Dermis microvascular lymphatic vessel endothelial cell (primary cell): Measurements from ENCODE around the gene ANGPTL4. TPM values are rescaled to one million over a fixed set of nuclear protein-coding genes. Genes with fewer than 3 reads are reported as not detected.
"Not testable (repeated sequence)": the region's sequence is repeated elsewhere in the genome, so short reads cannot be mapped to it uniquely, and the experiment has no call there.

ENCODE experiments used
- DNase-seq, 2 donors: peaks; one replicate each; pipeline versions ENCODE4 v3.0.0 to v3.0.0-alpha.2; 2010; ENCODE audit warnings: low read depth in 2 of 2
- total RNA-seq: library from RNA; depleted of rRNA; stranded (reverse); fragments of >200 nt; gene quantifications from 2 replicates; pipeline ENCODE4 v1.2.1, GENCODE V29; 2014

ANGPTL4 gene
- total RNA-seq, 1 donor from 2014 or later = 1.0 TPM

GRCh38 chr19:8389891-8390616, 26.1 kb downstream of the ANGPTL4 start, which contains the start of gene RAB11B:
Gene RAB11B (plus strand): TSS chr19:8390360. CDS start chr19:8390417, 57 bp downstream.
- peak; percentile 100 for DNase-seq

DNA sequence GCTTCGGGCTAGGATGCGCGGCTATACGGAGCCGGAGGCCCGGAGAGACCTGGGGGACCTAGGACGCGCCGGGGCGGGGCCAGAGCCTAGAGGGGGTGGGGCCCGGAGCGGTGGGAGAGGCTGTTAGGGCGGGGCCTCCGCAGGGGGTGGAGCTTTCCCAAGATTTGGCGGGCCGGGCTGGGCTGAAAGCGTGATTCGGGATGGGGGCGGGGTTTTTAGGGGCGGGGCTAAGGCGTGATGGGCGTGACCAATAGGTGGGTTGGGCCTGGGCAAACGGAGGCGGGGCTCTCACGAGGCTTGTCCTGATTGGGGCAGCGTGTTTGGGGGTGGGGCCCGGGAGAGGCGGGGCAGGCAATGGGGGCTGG, 26.6 kb downstream of the ANGPTL4 start:
- peak; percentile 87 to 96 for DNase-seq

DNA sequence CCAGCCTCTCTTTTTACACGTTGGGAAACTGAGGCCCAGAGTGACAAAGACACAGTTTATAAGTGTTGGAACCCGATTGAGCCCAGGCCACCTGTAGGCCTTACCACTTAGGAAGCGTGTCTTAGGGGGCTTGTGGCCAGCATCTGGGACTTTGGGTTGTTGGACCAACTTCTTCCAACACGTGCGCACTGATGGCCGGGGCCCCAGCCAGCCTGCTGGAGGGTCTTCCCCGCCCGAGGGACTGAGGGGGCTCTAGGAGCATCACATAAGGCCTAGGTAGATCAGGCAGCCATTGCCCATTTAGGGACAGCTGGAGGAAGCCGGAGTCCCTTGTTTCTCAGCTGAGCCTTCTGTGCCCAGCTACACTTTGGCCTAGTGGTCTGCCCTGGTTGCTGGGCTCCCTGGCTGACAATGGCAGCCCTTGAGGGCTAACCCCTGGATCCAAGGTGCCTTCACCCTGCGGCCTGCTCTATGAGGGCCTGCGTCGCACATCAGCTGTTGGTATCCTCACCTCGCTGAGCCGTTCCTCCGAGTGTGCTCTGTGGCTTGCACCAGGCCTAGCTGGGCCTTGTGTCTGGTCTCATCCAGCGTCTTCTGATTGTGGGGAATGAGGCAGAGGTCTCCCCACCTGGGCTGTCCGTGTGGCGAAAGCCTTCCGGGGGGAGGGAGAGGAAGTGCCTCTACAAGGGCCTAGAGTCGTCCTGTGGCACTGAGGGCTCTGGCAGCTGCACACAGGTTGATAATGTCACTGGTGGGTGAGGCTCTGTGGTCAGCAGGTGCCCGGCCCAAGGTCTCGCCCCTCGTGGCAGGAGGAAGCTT, 27.5 kb downstream of the ANGPTL4 start:
- DNase-seq = no peak

DNA sequence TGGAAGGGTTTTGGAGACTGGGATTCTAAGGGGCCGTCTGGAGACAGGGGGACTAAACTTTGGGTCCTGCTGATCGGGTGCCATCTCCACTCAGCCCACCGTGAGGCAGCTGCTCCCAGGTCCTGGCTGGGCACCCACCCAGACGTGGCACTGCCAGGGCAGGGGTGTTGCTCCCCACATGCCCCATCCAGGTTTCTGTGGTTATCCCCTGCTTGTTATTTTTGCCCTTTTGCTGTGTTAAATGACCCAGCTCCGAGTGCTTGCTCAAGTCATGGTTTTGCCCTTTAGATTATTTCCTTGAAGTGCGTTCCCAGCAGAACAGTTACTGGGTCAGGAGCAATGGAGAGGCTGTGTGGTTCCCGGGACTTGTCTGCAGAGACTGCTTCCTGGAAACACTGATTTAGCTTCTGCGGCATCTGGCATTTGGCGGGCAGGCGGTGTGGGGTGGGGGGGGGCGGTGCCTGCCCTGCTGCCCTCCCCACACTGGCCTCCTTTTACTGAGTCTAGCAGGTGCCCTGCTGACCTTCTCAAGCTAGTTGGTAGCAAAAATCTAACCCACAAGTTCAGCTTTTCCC, 28.1 kb downstream of the ANGPTL4 start:
- peak in 1 of 2 donors; percentile 61 for DNase-seq

DNA sequence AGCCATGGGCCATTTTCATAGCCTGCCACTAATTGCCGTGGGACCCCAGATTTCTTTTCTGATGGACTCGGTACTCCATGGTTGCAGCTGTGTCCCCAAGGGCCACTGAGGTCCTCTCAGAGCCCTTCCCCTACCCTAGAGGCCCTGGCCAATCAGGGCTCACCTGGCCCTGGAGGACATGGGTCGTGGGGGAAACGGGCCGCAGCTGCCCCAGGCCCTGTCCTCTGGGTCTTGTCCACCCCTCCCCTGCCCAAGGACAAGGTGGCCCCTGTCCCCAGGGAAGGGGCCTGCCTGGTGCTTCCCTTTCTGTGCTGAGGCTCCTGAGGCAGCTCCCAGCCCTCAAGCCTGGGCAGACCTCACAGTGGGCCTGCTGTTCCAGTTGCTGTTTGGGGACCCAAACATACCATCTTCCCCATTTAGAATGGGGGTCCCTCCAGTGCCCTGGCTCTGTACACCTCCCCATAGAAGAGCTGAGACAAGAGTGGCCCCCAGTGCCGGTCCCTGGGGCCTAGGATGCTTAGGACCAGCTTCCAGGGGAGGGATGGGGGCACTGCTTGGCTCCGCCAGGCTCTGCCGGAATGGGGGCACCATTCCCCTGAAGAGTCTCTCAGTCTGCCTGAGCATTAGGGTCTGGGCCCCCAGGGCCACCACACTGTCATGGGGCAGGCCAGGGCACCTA, 29.4 kb downstream of the ANGPTL4 start:
- no peak for DNase-seq

DNA sequence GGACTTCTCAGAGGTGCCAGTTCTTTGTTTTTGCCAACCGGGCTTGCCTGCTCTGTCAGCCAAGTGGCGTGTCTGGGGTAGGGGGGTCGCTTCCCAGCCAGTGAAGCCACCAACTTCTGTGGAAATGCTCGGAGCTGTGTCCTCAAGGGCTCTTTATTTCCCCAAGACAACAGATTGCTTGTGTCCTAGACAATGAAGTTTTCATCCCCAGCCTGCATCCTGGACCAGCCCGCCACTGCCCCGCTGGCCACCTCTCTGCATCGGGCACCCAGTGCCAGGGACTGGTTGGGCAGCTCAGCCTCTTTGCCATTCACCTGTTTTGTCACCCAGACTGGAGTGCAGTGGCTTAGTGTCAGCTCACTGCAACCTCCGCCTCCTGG, 29.9 kb downstream of the ANGPTL4 start:
- no peak for DNase-seq

DNA sequence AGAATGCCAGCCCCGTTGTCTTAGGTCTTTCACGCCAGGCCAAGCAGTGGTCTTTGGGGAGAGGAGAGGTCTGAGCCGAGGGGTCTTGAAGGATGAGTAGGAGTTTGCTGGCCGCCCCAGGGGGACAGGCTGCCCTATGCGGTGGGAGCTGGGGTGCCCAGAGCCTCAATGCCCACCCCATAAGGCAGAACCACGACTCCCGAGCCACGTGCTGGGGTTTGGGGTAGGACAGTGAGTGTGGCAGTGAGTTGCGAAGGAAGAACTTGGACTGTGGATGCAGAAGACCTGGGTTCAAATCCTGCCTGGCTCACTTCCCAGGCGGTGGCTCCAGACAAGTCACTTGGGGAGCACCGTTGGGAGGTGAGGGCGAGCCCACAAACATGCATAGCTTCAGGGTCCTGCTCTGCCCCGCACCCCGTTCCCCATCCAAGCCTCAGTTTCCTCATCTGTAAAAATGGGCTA, 31.7 kb downstream of the ANGPTL4 start:
- no peak for DNase-seq

- DNase-seq = no peak
Measured at GRCh38 chr19:8396185-8396562, 32.2 kb downstream of the ANGPTL4 start.

- DNase-seq = peak; percentile 48 to 88
Measured at GRCh38 chr19:8396563-8397203, 32.7 kb downstream of the ANGPTL4 start.

DNA sequence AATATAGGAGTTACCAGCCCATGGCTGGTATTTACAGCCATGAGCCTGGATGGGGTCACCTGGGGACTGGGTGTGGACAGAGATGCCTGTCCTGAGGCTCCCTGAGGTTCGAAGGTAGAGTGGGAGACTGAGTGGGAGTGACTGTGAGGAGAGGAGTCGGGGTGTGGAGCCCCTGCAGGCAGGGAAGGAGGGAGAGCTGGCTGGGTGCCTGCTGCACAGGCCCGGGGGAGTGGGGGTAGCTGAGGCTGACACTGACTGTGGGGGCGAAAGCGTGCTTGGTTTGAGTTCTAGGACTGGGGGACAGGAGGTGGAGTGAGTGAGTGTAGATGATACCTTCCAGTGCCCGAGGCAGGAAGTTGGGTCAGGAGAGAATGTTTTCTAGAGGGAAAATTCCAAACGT, 33.3 kb downstream of the ANGPTL4 start:
- peak in 1 of 2 donors; percentile 34 for DNase-seq

DNA sequence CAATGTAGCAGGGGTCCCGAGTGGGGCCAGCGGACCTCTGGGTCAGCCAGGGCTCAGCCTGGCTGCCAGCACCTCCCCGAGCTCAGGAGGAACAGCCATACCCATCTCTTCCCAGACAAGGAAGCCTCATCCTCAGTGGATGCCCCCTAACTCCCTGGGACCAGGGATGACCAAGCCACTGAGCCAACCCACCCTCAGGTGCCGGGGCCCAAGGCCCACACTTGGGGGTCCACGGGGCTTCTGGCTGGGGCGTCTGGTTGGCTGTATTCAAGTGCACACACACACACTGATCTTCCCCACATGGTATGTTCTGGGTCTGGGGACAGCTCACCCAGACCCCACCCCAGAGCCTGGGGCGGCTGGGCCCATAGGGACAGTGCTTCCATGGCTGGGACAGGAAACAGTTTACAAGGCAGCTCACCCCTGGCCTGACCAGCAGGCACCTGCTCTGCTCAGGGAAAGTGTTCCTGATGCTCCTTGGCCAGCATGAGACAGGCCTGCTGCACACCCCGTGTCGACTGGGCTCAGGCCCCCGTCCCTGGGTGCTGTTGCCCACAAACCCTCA, 33.9 kb downstream of the ANGPTL4 start:
- DNase-seq = no peak

GRCh38 chr19:8398311-8398771, 34.4 kb downstream of the ANGPTL4 start:
- DNase-seq = no peak

- DNase-seq = no peak
Measured at GRCh38 chr19:8399681-8400188, 35.8 kb downstream of the ANGPTL4 start.

DNA sequence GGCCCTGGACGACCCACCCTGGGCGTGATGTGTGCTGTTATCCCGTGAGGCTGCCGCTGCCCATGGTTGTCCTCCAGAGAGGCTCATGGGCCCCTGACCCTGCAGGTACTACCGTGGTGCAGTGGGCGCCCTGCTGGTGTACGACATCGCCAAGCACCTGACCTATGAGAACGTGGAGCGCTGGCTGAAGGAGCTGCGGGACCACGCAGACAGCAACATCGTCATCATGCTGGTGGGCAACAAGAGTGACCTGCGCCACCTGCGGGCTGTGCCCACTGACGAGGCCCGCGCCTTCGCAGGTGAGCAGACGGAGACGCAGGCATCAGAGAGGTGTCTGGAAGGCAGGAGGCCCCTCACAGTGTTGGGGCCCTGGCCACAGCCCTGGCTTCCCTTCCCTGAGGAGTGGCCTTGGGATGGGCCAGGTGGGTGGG, 38.0 kb downstream of the ANGPTL4 start:
- no peak for DNase-seq

- DNase-seq = no peak
Measured at GRCh38 chr19:8403098-8403819, 39.3 kb downstream of the ANGPTL4 start.

DNA sequence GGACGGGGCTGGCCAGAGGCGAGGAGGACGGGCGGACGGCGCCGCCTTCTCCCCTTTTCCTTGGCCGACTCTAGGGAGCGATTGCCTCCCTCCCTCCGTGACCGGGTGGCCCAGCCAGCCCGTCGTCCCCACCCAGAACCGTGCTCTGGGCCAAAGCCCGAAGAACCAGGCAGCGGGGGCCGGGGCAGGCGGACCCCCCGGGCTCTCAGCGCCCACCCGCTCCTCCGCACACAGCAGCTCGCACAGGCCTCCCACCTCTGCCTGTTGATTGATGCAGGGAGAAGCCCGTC, 39.8 kb downstream of the ANGPTL4 start:
- DNase-seq = no peak

- DNase-seq = no peak
Measured at GRCh38 chr19:8404391-8405151, 40.6 kb downstream of the ANGPTL4 start.

- not testable (repeated sequence) for DNase-seq
Measured at GRCh38 chr19:8410718-8411117, 46.8 kb downstream of the ANGPTL4 start.
